Heart left ventricle (tissue), 16 donors: ENCODE results near the gene PODNL1. TPM values are rescaled to one million over a fixed set of nuclear protein-coding genes. Genes with fewer than 3 reads are reported as not detected.

Experiments used
- ATAC-seq, 4 donors: fragments of 200-7000 bp; cut with Tn5 transposase; one replicate each; pipeline ENCODE4 v1.9.1; 2020 to 2022; ENCODE audit warnings: moderate library complexity in 4 of 4, mild to moderate bottlenecking in 3 of 4, moderate number of reproducible peaks in 1 of 4
- DNase-seq, 5 donors: peaks; one replicate each; pipeline ENCODE4 v3.0.0-alpha.2; 2020
- H3K27ac ChIP-seq, 12 donors: fragments of 200-600 bp; sonication (generic) in 4 of 12; one replicate each; pipeline versions ENCODE4 v1.5.0 to v1.8.0; 2016 to 2022; ENCODE audit warnings: mild to moderate bottlenecking in 2 of 12
- H3K27me3 ChIP-seq, 9 donors: fragments of 200-600 bp; sonication (generic) in 2 of 9; one replicate each; pipeline versions ENCODE4 v1.5.1 to v1.8.0; 2016 to 2022; ENCODE audit warnings: mild to moderate bottlenecking in 3 of 9
- H3K36me3 ChIP-seq, 9 donors: fragments of 200-600 bp; sonication (generic) in 2 of 9; one replicate each; pipeline versions ENCODE4 v1.5.0 to v1.8.0; 2018 to 2022; ENCODE audit warnings: mild to moderate bottlenecking in 2 of 9
- H3K4me1 ChIP-seq, 12 donors: fragments of 200-600 bp; sonication (generic) in 4 of 12; one replicate each; pipeline versions ENCODE4 v1.5.0 to v1.8.0; 2016 to 2022; ENCODE audit warnings: mild to moderate bottlenecking in 3 of 12
- H3K4me3 ChIP-seq, 12 donors: fragments of 200-600 bp; sonication (generic) in 4 of 12; one replicate each; pipeline versions ENCODE4 v1.5.0 to v1.8.0; 2017 to 2022; ENCODE audit warnings: mild to moderate bottlenecking in 9 of 12, moderate library complexity in 4 of 12
- H3K9me3 ChIP-seq, 12 donors: fragments of 200-600 bp; sonication (generic) in 4 of 12; one replicate each; pipeline versions ENCODE4 v1.5.0 to v1.8.0; 2016 to 2022; ENCODE audit warnings: mild to moderate bottlenecking in 1 of 12
- CTCF ChIP-seq, 12 donors: fragments of 200-600 bp; sonication (generic) in 4 of 12; IDR thresholded peaks; one replicate each; pipeline versions ENCODE4 v1.5.0 to v1.8.0; 2018 to 2022; ENCODE audit warnings: antibody characterized with exemption in 12 of 12, mild to moderate bottlenecking in 5 of 12
- POLR2A ChIP-seq, 2 donors: fragments of 450-650 bp; IDR thresholded peaks; one replicate each; pipeline ENCODE4 v1.6.1; 2017; ENCODE audit warnings: antibody characterized with exemption in 2 of 2, mild to moderate bottlenecking in 2 of 2, moderate library complexity in 2 of 2
- WGBS, 4 donors: extraction: QIAGEN DNeasy Blood & Tissue Kit in 2 of 4; methylation state at CpG; one replicate each; pipeline versions ENCODE4 v1.1.5 to v1.1.7; 2013 to 2018; 5-methylcytosine and 5-hydroxymethylcytosine counted together
- intact Hi-C, 10 donors: fragments of 100-400 bp; cut with DNase I; formaldehyde crosslinking; loops; one replicate each; pipeline versions ENCODE4 v1.11.1 to v1.14.2; 2022
- polyA plus RNA-seq, 2 donors: library from polyadenylated mRNA; stranded (reverse); fragments of 200-250 nt; gene quantifications; one replicate each; pipeline ENCODE4 v1.2.3, GENCODE V29; 2013
- total RNA-seq, 9 donors: library from RNA; depleted of rRNA in 2 of 9; stranded (reverse); fragments of >200 nt in 2 of 9; fragmentation: NEBNext Ultra II Directional in 3 of 9; extraction: Animal tissue kit (Norgen Biotek cat#: 25700) in 3 of 9; gene quantifications; one replicate each; pipeline versions ENCODE4 v1.1.0 to v1.2.4, GENCODE V29; 2016 to 2023
- donor health status: ischemic (EF 13 %, LVEDD 7.1; RV severe dilation, severe dysfunction).
- donor health status: healthy with polysubstance abuse.
- donor health status: DM: no; HTN: yes; CAD: no.
- donor health status: DM: no; HTN: no; CAD: no.
- donor health status: ischemic (EF 25% LVEDD 6.9; RV normal size, moderate dysfunction).
- donor health status: ischemic (EF 25% LVEDD 5.7; RV mildly dilated, moderate dysfunction).
- donor health status: healthy.
- donor health status: DM: yes; HTN: yes; CAD: no.
- donor health status: ischemic (EF 35%, LVEDD 5.7; RV mildly dilated, moderate dysfunction).
- donor health status: nonischemic (EF 11% LVEDD 7.7; RV severe dilation, severe dysfunction).
- donor health status: DM: yes; HTN: yes; CAD: no.
- donor health status: PGD.
- donor health status: ischemic (EF 29% LVEDD 5.4; RV normal size, mild dysfunction).
- donor health status: nonischemic (EF 23%, LVEDD 6.1; RV moderate dilation, normal function).

The PODNL1 gene
- total and polyA plus RNA-seq, 11 donors = 0.36 to 6.3 (median 1.6) TPM; not detected in 1

GRCh38 chr19:13931391-13932148 lies 6.6 kb downstream of the PODNL1 start:
- intact Hi-C loops = no loop called here
- peaks cover 0 to 27% (median 6%) of the 10 kb centered on the region in 9 donors for H3K27me3 ChIP-seq
- H3K9me3 ChIP-seq = no peaks in the 10 kb centered on the region
- ATAC-seq (peak in 1 of 4 donors; percentile 11), DNase-seq (no peak)
- peaks cover 0 to 29% (median 23%) of the 10 kb centered on the region in 9 donors for H3K36me3 ChIP-seq
- H3K27ac ChIP-seq = no peak overlapping the region
- peaks cover 0 to 9% (median 0%) of the 10 kb centered on the region in 12 donors for H3K4me1 ChIP-seq
- WGBS, 4 donors = 84 to 91% (median 88%) methylated on average over 15 to 30 of the region's 30 CpGs
- no peak overlapping the region for H3K4me3 ChIP-seq
- TF ChIP-seq CTCF (IDR thresholded peaks at IDR 0.05) (no peak), POLR2A (IDR thresholded peaks at IDR 0.05) (no peak)

GRCh38 chr19:13930402-13930801 lies 7.8 kb downstream of the PODNL1 start:
- intact Hi-C loops = no loop called here
- H3K4me3 ChIP-seq = no peak overlapping the region
- no peak for TF ChIP-seq CTCF (IDR thresholded peaks at IDR 0.05)
- no peak for TF ChIP-seq POLR2A (IDR thresholded peaks at IDR 0.05)
- no peaks in the 10 kb centered on the region for H3K9me3 ChIP-seq
- H3K36me3 ChIP-seq = peaks cover 0 to 39% (median 27%) of the 10 kb centered on the region in 9 donors
- H3K27me3 ChIP-seq = peaks cover 0 to 16% (median 0%) of the 10 kb centered on the region in 9 donors
- H3K4me1 ChIP-seq = peaks cover 0 to 16% (median 2%) of the 10 kb centered on the region in 12 donors
- DNase-seq = no peak
- no peak overlapping the region for H3K27ac ChIP-seq
- ATAC-seq = no peak
- 87 to 90% (median 89%) methylated on average over 14 to 17 of the region's 17 CpGs for WGBS, 4 donors

- intact Hi-C loops = no loop called here
- no peak overlapping the region for H3K27ac ChIP-seq
- peaks cover 0 to 16% (median 2%) of the 10 kb centered on the region in 12 donors for H3K4me1 ChIP-seq
- ATAC-seq (no peak), DNase-seq (no peak)
- TF ChIP-seq CTCF (IDR thresholded peaks at IDR 0.05) (no peak), POLR2A (IDR thresholded peaks at IDR 0.05) (no peak)
- peaks cover 0 to 11% (median 0%) of the 10 kb centered on the region in 9 donors for H3K27me3 ChIP-seq
- peaks cover 0 to 43% (median 30%) of the 10 kb centered on the region in 9 donors for H3K36me3 ChIP-seq
- 87 to 94% (median 91%) methylated on average over 10 to 17 of the region's 17 CpGs for WGBS, 4 donors
- no peak overlapping the region for H3K4me3 ChIP-seq
- H3K9me3 ChIP-seq = no peaks in the 10 kb centered on the region
Measured at GRCh38 chr19:13929956-13930355, 8.3 kb downstream of the PODNL1 start.

GRCh38 chr19:13929340-13929739 lies 8.9 kb downstream of the PODNL1 start:
- H3K36me3 ChIP-seq = peaks cover 0 to 50% (median 36%) of the 10 kb centered on the region in 9 donors
- intact Hi-C loops = no loop called here
- no peak overlapping the region for H3K27ac ChIP-seq
- ATAC-seq = no peak
- no peak for DNase-seq
- H3K4me3 ChIP-seq = no peak overlapping the region
- WGBS, 4 donors = 83 to 87% (median 86%) methylated on average over 3 to 12 of the region's 12 CpGs; no CpG with 5 or more reads in 1 of the 4 donors
- TF ChIP-seq CTCF (IDR thresholded peaks at IDR 0.05) (no peak), POLR2A (IDR thresholded peaks at IDR 0.05) (no peak)
- H3K4me1 ChIP-seq = peaks cover 0 to 16% (median 2%) of the 10 kb centered on the region in 12 donors
- peaks cover 0 to 5% (median 0%) of the 10 kb centered on the region in 9 donors for H3K27me3 ChIP-seq
- H3K9me3 ChIP-seq = no peaks in the 10 kb centered on the region
